ENCODE measurements around the gene SNPH. TPM values are rescaled to one million over a fixed set of nuclear protein-coding genes. Genes with fewer than 3 reads are reported as not detected.
A peak's percentile ranks its signal among the peaks of the same experiment; 100 is the strongest.

Gene SNPH
- polyA plus RNA-seq, 2 of the 4 experiments (the other 2 are of a cell fraction), result 1.1 to 5.2 TPM

- no peak for FAIRE-seq
These were observed 33.4 kb downstream of the SNPH start for GRCh38 chr20:1299522-1299921.

GRCh38 chr20:1300083-1300840 lies 34.2 kb downstream of the SNPH start:
- ATAC-seq (no peak), FAIRE-seq (no peak), DNase-seq (ENCODE audit: low read depth in 1 of 2, low spot score in 1 of 2) (no peak)
- no peak overlapping the region for H3K4me3 ChIP-seq
- H3K27ac ChIP-seq, result peak overlapping the region in 1 of 2 experiments; percentile 33; a peak in 1 of 6 replicates
- ChIA-PET CTCF (interaction anchor here (0.7 to 1.7 kb wide), 5 partner anchors 10 to 203 kb away, joined by 3 to 4 read pairs (median 3); no protein-coding TSS in a partner anchor), POLR2A (no interaction called here)
- WGBS (ENCODE audit: missing lambda C conversion rate), result 96% methylated on average over 18 of the region's 18 CpGs
- peaks cover 5% of the 10 kb centered on the region; the same call in 1 of the 3 replicates for H3K4me1 ChIP-seq
- H3K9me3 ChIP-seq, result no peaks in the 10 kb centered on the region
- H3K4me2 ChIP-seq, result no peak overlapping the region
- no peak for TF ChIP-seq ZC3H11A (IDR thresholded peaks at IDR 0.05)
- TF ChIP-seq NFE2L2 (conservative IDR thresholded peaks at IDR 0.05; ENCODE audit: low read length), result no peak
- no peak for TF ChIP-seq ZNF302 (CRISPR knock-in tag; IDR thresholded peaks at IDR 0.05)
- TF ChIP-seq PHF8 (IDR thresholded peaks at IDR 0.05; ENCODE audit: borderline replicate concordance, low read depth), result no peak
- TF ChIP-seq HDAC2 (IDR thresholded peaks at IDR 0.05), result no peak
- no peak for TF ChIP-seq POLR2A (IDR thresholded peaks at IDR 0.05; ENCODE audit: low read length)
- no peak for TF ChIP-seq JUNB (IDR thresholded peaks at IDR 0.05)
- TF ChIP-seq MAX (IDR thresholded peaks at IDR 0.05), result no peak
- no peak for TF ChIP-seq CHD4 (IDR thresholded peaks at IDR 0.05; ENCODE audit: borderline replicate concordance)
- no peak for TF ChIP-seq HOXB5 (CRISPR knock-in tag; IDR thresholded peaks at IDR 0.05)
- no peak for TF ChIP-seq ELK1 (IDR thresholded peaks at IDR 0.05; ENCODE audit: low read depth, low read length)
- TF ChIP-seq CHD2 (IDR thresholded peaks at IDR 0.05; ENCODE audit: low read length, partially characterized antibody), result no peak

More at GRCh38 chr20:1299522-1299921, 33.4 kb downstream of the SNPH start:
- TF ChIP-seq FOXS1 (CRISPR knock-in tag; IDR thresholded peaks at IDR 0.05), result no peak
- no peak for TF ChIP-seq EHMT2 (IDR thresholded peaks at IDR 0.05; ENCODE audit: low read depth)
- no peak for TF ChIP-seq NPAS2 (CRISPR knock-in tag; IDR thresholded peaks at IDR 0.05; ENCODE audit: borderline replicate concordance)
- no peak for TF ChIP-seq BCL3 (IDR thresholded peaks at IDR 0.05)
- TF ChIP-seq ZFP36 (IDR thresholded peaks at IDR 0.05; ENCODE audit: borderline replicate concordance, partially characterized antibody), result no peak
- no peak for TF ChIP-seq CEBPB (IDR thresholded peaks at IDR 0.05)
- Histone ChIP-seq H3K4me2 (no peak overlapping the region), H3K4me3 (no peak overlapping the region), H3K9me3 (no peaks in the 10 kb centered on the region), H3K4me1 (peaks cover 5% of the 10 kb centered on the region; the same call in 1 of the 3 replicates), H3K27ac (no peak overlapping the region)
- peak; percentile 67 to 77; a peak in 5 of 6 replicates for ATAC-seq
- ChIA-PET CTCF (interaction anchor here (0.6 to 2.0 kb wide), 5 partner anchors 13 to 204 kb away, joined by 3 to 7 read pairs (median 4); no protein-coding TSS in a partner anchor), POLR2A (no interaction called here)
- DNase-seq (ENCODE audit: low read depth in 1 of 2, low spot score in 1 of 2), result peak; percentile 34 to 66
- 85% methylated on average over 7 of the region's 9 CpGs for WGBS (ENCODE audit: missing lambda C conversion rate)

- Histone ChIP-seq H3K4me3 (no peak overlapping the region), H3K9me3 (no peaks in the 10 kb centered on the region), H3K4me1 (peaks cover 5% of the 10 kb centered on the region; the same call in 1 of the 3 replicates), H3K4me2 (no peak overlapping the region), H3K27ac (peak overlapping the region in 1 of 2 experiments; percentile 33; a peak in 1 of 6 replicates)
- WGBS (ENCODE audit: missing lambda C conversion rate), result 71% methylated on average over 9 of the region's 9 CpGs
- DNase-seq (ENCODE audit: low read depth in 1 of 2, low spot score in 1 of 2) (peak in 1 of 2 experiments; percentile 31), ATAC-seq (no peak; a peak in 2 of 6 replicates), FAIRE-seq (no peak)
- POLR2A ChIA-PET, result no interaction called here
- CTCF ChIA-PET, result interaction anchor here (0.8 to 1.7 kb wide), 3 partner anchors 9 to 202 kb away, joined by 3 to 4 read pairs (median 3); no protein-coding TSS in a partner anchor
- no peak for TF ChIP-seq HDAC2 (IDR thresholded peaks at IDR 0.05)
- no peak for TF ChIP-seq USF2 (IDR thresholded peaks at IDR 0.05)
- TF ChIP-seq MAZ (IDR thresholded peaks at IDR 0.05; ENCODE audit: borderline replicate concordance, low read depth, low read length), result no peak
- no peak for TF ChIP-seq POLR2AphosphoS2 (conservative IDR thresholded peaks at IDR 0.05; ENCODE audit: low read length)
- TF ChIP-seq CTCF (IDR thresholded peaks at IDR 0.05), result no peak
- TF ChIP-seq FOSB (CRISPR knock-in tag; IDR thresholded peaks at IDR 0.05), result no peak
- TF ChIP-seq TP53 (CRISPR knock-in tag; IDR thresholded peaks at IDR 0.05), result no peak
- TF ChIP-seq HOXA7 (CRISPR knock-in tag; IDR thresholded peaks at IDR 0.05), result no peak
- TF ChIP-seq PHF8 (IDR thresholded peaks at IDR 0.05; ENCODE audit: borderline replicate concordance, low read depth), result no peak
- no peak for TF ChIP-seq ATOH8 (CRISPR knock-in tag; IDR thresholded peaks at IDR 0.05; ENCODE audit: low read depth)
- TF ChIP-seq JUNB (IDR thresholded peaks at IDR 0.05), result no peak
- no peak for TF ChIP-seq NR3C1 (IDR thresholded peaks at IDR 0.05)
- no peak for TF ChIP-seq JUN (IDR thresholded peaks at IDR 0.05)
These were observed 35.0 kb downstream of the SNPH start for GRCh38 chr20:1301031-1301529.
